Mesenteric fat pad (tissue), 1 donor: Measurements from ENCODE around the gene WDR5B. TPM values are rescaled to one million over a fixed set of nuclear protein-coding genes. Genes with fewer than 3 reads are reported as not detected.
A peak's percentile ranks its signal among the peaks of the same experiment; 100 is the strongest.

Source experiments
- DNase-seq: peaks from one replicate; pipeline ENCODE4 v3.0.0-alpha.2; 2020; ENCODE audit warnings: low spot score
- total RNA-seq: library from RNA; stranded (reverse); fragmentation: NEBNext Ultra II Directional; extraction: Animal tissue kit (Norgen Biotek cat#: 25700); gene quantifications from one replicate; pipeline ENCODE4 v1.2.1, GENCODE V29; 2021
- donor health status: DM: yes; HTN: yes; CAD: no.

WDR5B gene
- total RNA-seq, 1 donor from 2014 or later = 4.0 TPM

GRCh38 chr3:122410111-122410510, 5.8 kb downstream of the WDR5B start:
- DNase-seq = no peak

- no peak for DNase-seq
Measured at GRCh38 chr3:122409446-122409845, 6.4 kb downstream of the WDR5B start.

- DNase-seq = no peak
Measured at GRCh38 chr3:122407946-122408345, 7.9 kb downstream of the WDR5B start.

- DNase-seq = no peak
Measured at GRCh38 chr3:122406198-122406597, 9.7 kb downstream of the WDR5B start.

GRCh38 chr3:122405015-122405414, 10.8 kb downstream of the WDR5B start:
- no peak for DNase-seq

GRCh38 chr3:122403489-122403888, 12.4 kb downstream of the WDR5B start:
- no peak for DNase-seq

- DNase-seq = no peak
Measured at GRCh38 chr3:122398920-122399319, 16.9 kb downstream of the WDR5B start.

GRCh38 chr3:122397201-122397600, 18.7 kb downstream of the WDR5B start:
- no peak for DNase-seq

- no peak for DNase-seq
Measured at GRCh38 chr3:122396511-122396910, 19.4 kb downstream of the WDR5B start.

GRCh38 chr3:122395582-122395981, 20.3 kb downstream of the WDR5B start:
- no peak for DNase-seq

- DNase-seq = no peak
Measured at GRCh38 chr3:122394173-122394572, 21.7 kb downstream of the WDR5B start.

GRCh38 chr3:122392868-122393844, 22.7 kb downstream of the WDR5B start:
- no peak for DNase-seq

- no peak for DNase-seq
Measured at GRCh38 chr3:122391681-122392446, 24.0 kb downstream of the WDR5B start.

GRCh38 chr3:122390665-122391064, 25.2 kb downstream of the WDR5B start:
- DNase-seq = no peak

GRCh38 chr3:122389892-122390291, 26.0 kb downstream of the WDR5B start:
- DNase-seq = no peak

GRCh38 chr3:122389197-122389596, 26.7 kb downstream of the WDR5B start:
- no peak for DNase-seq

- DNase-seq = no peak
Measured at GRCh38 chr3:122387709-122388108, 28.2 kb downstream of the WDR5B start.

GRCh38 chr3:122383771-122384697, 31.8 kb downstream of the WDR5B start, which contains the start of gene FAM162A:
TSS of gene FAM162A (plus strand) at chr3:122384182. CDS start at chr3:122384266, 84 bp downstream.
- peak; percentile 98 for DNase-seq

GRCh38 chr3:122382888-122383666, 32.8 kb downstream of the WDR5B start, which contains the start of gene MIX23:
TSS of gene MIX23 (minus strand) at chr3:122383231. CDS start at chr3:122383224, 7 bp downstream.
- peak; percentile 93 for DNase-seq

GRCh38 chr3:122377975-122378374, 37.9 kb downstream of the WDR5B start:
- DNase-seq = no peak
